HUES6 (cell line): ENCODE data around the gene CR1L.
"Not testable (repeated sequence)": the region's sequence is repeated elsewhere in the genome, so short reads cannot be mapped to it uniquely, and the experiment has no call there.

Experiments used
- H3K27ac ChIP-seq: 2 replicates; pipeline ENCODE4 v1.7.0; 2013; ENCODE audit warnings: low read depth, mild to moderate bottlenecking, low read length, inconsistent platforms
- H3K27me3 ChIP-seq: 2 replicates; pipeline ENCODE4 v1.6.1; 2013; ENCODE audit warnings: low read length; ENCODE audit not compliant: control insufficient read depth, insufficient read depth
- H3K36me3 ChIP-seq: 2 replicates; pipeline ENCODE4 v1.6.1; 2013; ENCODE audit warnings: low read length; ENCODE audit not compliant: control insufficient read depth, insufficient read depth
- H3K4me1 ChIP-seq: 2 replicates; pipeline ENCODE4 v1.6.1; 2013; ENCODE audit warnings: low read length; ENCODE audit not compliant: control insufficient read depth, insufficient read depth
- H3K4me3 ChIP-seq: 2 replicates; pipeline ENCODE4 v1.5.1; 2013; ENCODE audit warnings: low read depth, low read length
- H3K9ac ChIP-seq: one replicate; pipeline ENCODE4 v1.6.1; 2013; ENCODE audit warnings: mild to moderate bottlenecking, low read length
- H3K9me3 ChIP-seq: 2 replicates; pipeline ENCODE4 v1.6.1; 2013; ENCODE audit warnings: low read depth, low read length; ENCODE audit not compliant: control insufficient read depth, insufficient read depth

Gene CR1L

GRCh38 chr1:207713529-207713928 lies 68.6 kb downstream of the CR1L start:
- H3K9me3 ChIP-seq, result peaks cover 3% of the 10 kb centered on the region; the same call in 1 of the 2 replicates
- no peaks in the 10 kb centered on the region for H3K4me1 ChIP-seq
- no peak overlapping the region for H3K27ac ChIP-seq
- H3K4me3 ChIP-seq, result no peak overlapping the region
- H3K36me3 ChIP-seq, result no peaks in the 10 kb centered on the region
- no peaks in the 10 kb centered on the region for H3K27me3 ChIP-seq
- no peak overlapping the region for H3K9ac ChIP-seq

- Histone ChIP-seq H3K4me1 (no peaks in the 10 kb centered on the region), H3K9me3 (no peaks in the 10 kb centered on the region), H3K27ac (no peak overlapping the region), H3K4me3 (no peak overlapping the region), H3K36me3 (peaks cover 22% of the 10 kb centered on the region; the same call in 1 of the 2 replicates), H3K27me3 (no peaks in the 10 kb centered on the region), H3K9ac (no peak overlapping the region)
Observed at GRCh38 chr1:207719234-207719633, 74.3 kb downstream of the CR1L start.

GRCh38 chr1:207728200-207728858 lies 83.4 kb downstream of the CR1L start:
- not testable (repeated sequence) for H3K27ac ChIP-seq, H3K4me3 ChIP-seq, H3K27me3 ChIP-seq, H3K9ac ChIP-seq, H3K4me1 ChIP-seq
- Histone ChIP-seq H3K36me3 (peaks cover 32% of the 10 kb centered on the region), H3K9me3 (peaks cover 25% of the 10 kb centered on the region)

GRCh38 chr1:207737503-207738157 lies 92.7 kb downstream of the CR1L start:
- H3K27ac ChIP-seq, H3K4me1 ChIP-seq, H3K36me3 ChIP-seq, H3K27me3 ChIP-seq, H3K4me3 ChIP-seq, H3K9me3 ChIP-seq: not testable (repeated sequence)
- H3K9ac ChIP-seq, result peak overlapping the region; percentile 5

GRCh38 chr1:207738158-207738659 lies 93.3 kb downstream of the CR1L start:
- peaks cover 12% of the 10 kb centered on the region; the same call in 1 of the 2 replicates for H3K9me3 ChIP-seq
- not testable (repeated sequence) for H3K36me3 ChIP-seq, H3K4me1 ChIP-seq, H3K9ac ChIP-seq, H3K4me3 ChIP-seq, H3K27me3 ChIP-seq, H3K27ac ChIP-seq

GRCh38 chr1:207740207-207740606 lies 95.3 kb downstream of the CR1L start:
- H3K27me3 ChIP-seq, result no peaks in the 10 kb centered on the region
- H3K4me1 ChIP-seq, result no peaks in the 10 kb centered on the region
- no peak overlapping the region for H3K9ac ChIP-seq
- H3K4me3 ChIP-seq, result no peak overlapping the region
- peaks cover 12% of the 10 kb centered on the region; the same call in 1 of the 2 replicates for H3K9me3 ChIP-seq
- no peak overlapping the region for H3K27ac ChIP-seq
- H3K36me3 ChIP-seq, result no peaks in the 10 kb centered on the region

GRCh38 chr1:207742850-207743555 lies 98.1 kb downstream of the CR1L start:
- no peak overlapping the region for H3K9ac ChIP-seq
- H3K4me1 ChIP-seq, result no peaks in the 10 kb centered on the region; the same call in 1 of the 2 replicates
- no peak overlapping the region for H3K4me3 ChIP-seq
- H3K9me3 ChIP-seq, result peaks cover 12% of the 10 kb centered on the region; the same call in 1 of the 2 replicates
- no peaks in the 10 kb centered on the region for H3K27me3 ChIP-seq
- H3K36me3 ChIP-seq, result no peaks in the 10 kb centered on the region
- H3K27ac ChIP-seq, result no peak overlapping the region

- H3K9me3 ChIP-seq, result peaks cover 12% of the 10 kb centered on the region; the same call in 1 of the 2 replicates
- no peak overlapping the region for H3K27ac ChIP-seq
- no peak overlapping the region for H3K9ac ChIP-seq
- peaks cover 3% of the 10 kb centered on the region; the same call in 1 of the 2 replicates for H3K4me1 ChIP-seq
- no peaks in the 10 kb centered on the region for H3K36me3 ChIP-seq
- no peaks in the 10 kb centered on the region for H3K27me3 ChIP-seq
- H3K4me3 ChIP-seq, result no peak overlapping the region
Observed at GRCh38 chr1:207744000-207744534, 99.1 kb downstream of the CR1L start.

- no peak overlapping the region for H3K27ac ChIP-seq
- peaks cover 3% of the 10 kb centered on the region; the same call in 1 of the 2 replicates for H3K4me1 ChIP-seq
- H3K9me3 ChIP-seq, result peaks cover 12% of the 10 kb centered on the region; the same call in 1 of the 2 replicates
- no peaks in the 10 kb centered on the region for H3K27me3 ChIP-seq
- no peak overlapping the region for H3K4me3 ChIP-seq
- no peak overlapping the region for H3K9ac ChIP-seq
- no peaks in the 10 kb centered on the region for H3K36me3 ChIP-seq
Observed at GRCh38 chr1:207745285-207745684, 100.4 kb downstream of the CR1L start.

- Histone ChIP-seq H3K9ac (no peak overlapping the region), H3K4me3 (no peak overlapping the region), H3K27me3 (no peaks in the 10 kb centered on the region), H3K9me3 (peaks cover 10% of the 10 kb centered on the region; the same call in 1 of the 2 replicates), H3K4me1 (peaks cover 8% of the 10 kb centered on the region), H3K27ac (no peak overlapping the region), H3K36me3 (no peaks in the 10 kb centered on the region)
Observed at GRCh38 chr1:207745839-207746767, 101.2 kb downstream of the CR1L start.
